Stimulated activated CD4-positive, alpha-beta T cell treated with anti-CD3 and anti-CD28 coated beads, Interleukin-4, amount 100 ng/mL, for 48 hours (primary cell): Measurements from ENCODE around the gene TRAPPC8.
"Not testable (repeated sequence)": the region's sequence is repeated elsewhere in the genome, so short reads cannot be mapped to it uniquely, and the experiment has no call there.

ENCODE experiments used
- DNase-seq, 2 donors: peaks; one replicate each; pipeline ENCODE4 v3.0.0-alpha.2; 2020; ENCODE audit warnings: low read depth in 2 of 2

TRAPPC8 gene

GRCh38 chr18:31943878-31944816 is 1.2 kb upstream of the TRAPPC8 start:
- no peak for DNase-seq

GRCh38 chr18:31942291-31942998 is 483 bp downstream of the TRAPPC8 start:
- DNase-seq = peak in 1 of 2 donors; percentile 11

DNA sequence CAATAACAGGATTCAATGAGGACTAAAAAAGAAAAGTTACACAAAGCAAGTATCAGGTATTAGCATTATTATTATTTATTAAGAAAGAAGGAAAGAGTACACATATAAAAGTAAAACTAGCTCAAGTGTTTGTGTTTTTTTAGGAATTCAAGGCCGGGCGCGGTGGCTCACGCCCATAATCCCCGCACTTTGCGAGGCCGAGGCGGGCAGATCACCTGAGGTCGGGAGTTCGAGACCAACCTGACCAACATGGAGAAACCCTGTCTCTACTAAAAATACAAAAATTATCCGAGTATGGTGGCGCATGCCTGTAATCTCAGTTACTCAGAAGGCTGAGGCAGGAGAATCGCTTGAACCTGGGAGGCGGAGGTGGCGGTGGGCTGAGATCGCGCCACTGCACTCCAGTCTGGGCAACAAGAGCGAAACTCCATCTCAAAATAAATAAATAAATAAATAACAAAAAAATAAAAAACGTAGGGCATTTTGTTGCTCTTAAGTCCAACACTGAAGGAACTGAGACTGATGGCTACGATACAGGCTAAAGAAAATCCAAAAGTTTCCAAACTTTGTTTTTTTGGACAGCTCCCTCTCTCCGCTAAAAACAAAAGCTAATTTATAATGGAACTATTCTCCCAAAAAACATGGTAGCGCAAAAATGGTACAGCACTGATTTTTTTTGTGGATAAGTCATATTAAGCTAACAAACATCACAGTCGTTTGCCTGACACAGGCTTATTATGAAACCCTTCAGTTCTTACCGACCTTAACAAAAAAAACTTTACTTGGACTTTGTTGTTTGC is 1.7 kb downstream of the TRAPPC8 start:
- DNase-seq = no peak

GRCh38 chr18:31934773-31935172 is 8.2 kb downstream of the TRAPPC8 start:
- DNase-seq = not testable (repeated sequence)

GRCh38 chr18:31931886-31932240 is 11.1 kb downstream of the TRAPPC8 start:
- DNase-seq = no peak

- DNase-seq = no peak
Measured at GRCh38 chr18:31931163-31931885, 11.6 kb downstream of the TRAPPC8 start.

DNA sequence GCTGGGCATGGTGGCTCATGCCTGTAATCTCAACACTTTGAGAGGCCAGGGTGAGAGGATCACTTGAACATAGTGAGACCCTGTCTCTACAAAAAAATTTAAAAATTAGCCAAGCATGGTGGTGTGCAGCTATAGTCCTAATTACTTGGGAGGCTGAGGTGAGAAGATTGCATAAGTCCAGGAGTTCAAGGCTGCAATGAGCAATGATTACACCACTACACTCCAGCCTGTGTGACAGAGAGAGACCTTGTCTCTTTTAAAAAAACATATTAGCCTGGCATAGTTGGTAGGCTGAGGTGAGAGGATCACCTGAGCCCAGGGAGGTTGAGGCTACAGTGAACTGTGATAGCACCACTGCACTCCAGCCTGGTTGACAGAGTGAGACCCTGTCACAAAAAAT is 13.7 kb downstream of the TRAPPC8 start:
- DNase-seq = no peak

DNA sequence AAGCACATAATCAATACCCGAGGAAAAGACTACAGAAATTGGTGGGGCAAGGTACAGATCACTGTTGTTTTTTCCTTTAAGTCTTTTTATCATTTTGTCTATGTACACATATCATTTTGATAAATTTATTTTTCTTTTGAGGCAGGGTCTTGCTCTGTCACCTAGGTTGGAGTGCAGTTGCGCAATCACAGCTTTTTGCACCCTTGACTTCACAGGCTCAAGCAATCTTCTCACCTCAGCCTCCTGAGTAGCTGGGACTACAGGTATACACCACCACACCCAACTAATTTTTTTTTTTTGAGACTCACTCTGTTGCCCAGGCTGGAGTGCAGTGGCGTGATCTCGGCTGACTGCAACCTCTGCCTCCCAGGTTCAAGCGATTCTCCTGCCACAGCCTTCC is 15.9 kb downstream of the TRAPPC8 start:
- DNase-seq = not testable (repeated sequence)

GRCh38 chr18:31920277-31920676 is 22.7 kb downstream of the TRAPPC8 start:
- no peak for DNase-seq

- DNase-seq = not testable (repeated sequence)
Measured at GRCh38 chr18:31919366-31919765, 23.6 kb downstream of the TRAPPC8 start.

- DNase-seq = no peak
Measured at GRCh38 chr18:31918733-31919132, 24.2 kb downstream of the TRAPPC8 start.

- no peak for DNase-seq
Measured at GRCh38 chr18:31901063-31901462, 41.9 kb downstream of the TRAPPC8 start.

GRCh38 chr18:31899771-31900170 is 43.2 kb downstream of the TRAPPC8 start:
- DNase-seq = not testable (repeated sequence)

GRCh38 chr18:31892936-31893335 is 50.0 kb downstream of the TRAPPC8 start:
- DNase-seq = no peak

GRCh38 chr18:31891566-31891965 is 51.4 kb downstream of the TRAPPC8 start:
- no peak for DNase-seq

- DNase-seq = no peak
Measured at GRCh38 chr18:31884020-31884419, 58.9 kb downstream of the TRAPPC8 start.

DNA sequence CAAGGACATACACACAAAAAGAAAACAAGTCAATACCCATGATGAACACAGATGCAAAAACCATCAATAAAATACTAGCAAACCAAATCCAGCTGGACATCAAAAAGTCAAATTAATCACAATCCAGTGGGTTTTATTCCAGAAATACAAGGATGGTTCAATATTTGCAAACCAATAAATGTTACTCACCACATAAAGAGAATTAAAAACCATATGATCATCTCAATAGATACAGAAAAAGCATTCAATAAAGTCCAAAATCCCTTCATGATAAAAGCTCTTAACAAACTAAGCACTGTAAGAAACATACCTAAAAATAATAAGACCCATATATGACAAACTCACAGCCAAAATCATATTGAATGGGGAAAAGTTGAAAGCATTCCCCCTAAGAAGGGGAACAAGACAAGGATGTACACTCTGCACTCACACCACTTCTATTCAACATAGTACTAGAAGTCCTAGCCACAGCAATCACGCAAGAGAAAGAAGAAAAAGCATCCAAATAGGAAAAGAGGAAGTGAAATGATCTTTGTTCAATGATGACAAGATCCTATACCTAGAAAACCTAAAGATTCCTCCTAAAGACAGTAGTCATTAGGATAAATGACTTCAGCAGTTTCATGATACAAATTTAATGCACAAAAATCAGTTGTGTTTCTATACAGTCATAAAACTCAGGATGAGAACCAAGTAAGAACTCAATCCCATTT is 62.6 kb downstream of the TRAPPC8 start:
- DNase-seq = no peak

DNA sequence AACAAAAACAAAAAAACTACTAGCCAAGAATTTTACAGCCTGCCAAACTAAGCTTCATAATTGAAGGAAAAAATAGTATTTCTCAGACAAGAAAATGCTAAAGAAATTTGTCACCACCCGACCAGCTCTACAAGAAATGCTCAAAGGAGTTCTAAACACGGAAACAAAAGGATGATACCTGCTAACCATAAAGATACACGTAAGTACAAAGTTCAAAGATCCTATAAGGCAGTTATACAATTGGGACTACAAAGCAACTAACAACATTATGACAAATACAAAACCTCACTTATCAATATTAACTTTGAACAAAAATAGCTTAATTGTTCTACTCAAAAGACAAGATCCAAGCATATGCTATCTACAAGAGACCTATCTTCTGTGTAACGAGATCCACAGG is 64.6 kb downstream of the TRAPPC8 start:
- DNase-seq = no peak

GRCh38 chr18:31877900-31878299 is 65.0 kb downstream of the TRAPPC8 start:
- DNase-seq = no peak

DNA sequence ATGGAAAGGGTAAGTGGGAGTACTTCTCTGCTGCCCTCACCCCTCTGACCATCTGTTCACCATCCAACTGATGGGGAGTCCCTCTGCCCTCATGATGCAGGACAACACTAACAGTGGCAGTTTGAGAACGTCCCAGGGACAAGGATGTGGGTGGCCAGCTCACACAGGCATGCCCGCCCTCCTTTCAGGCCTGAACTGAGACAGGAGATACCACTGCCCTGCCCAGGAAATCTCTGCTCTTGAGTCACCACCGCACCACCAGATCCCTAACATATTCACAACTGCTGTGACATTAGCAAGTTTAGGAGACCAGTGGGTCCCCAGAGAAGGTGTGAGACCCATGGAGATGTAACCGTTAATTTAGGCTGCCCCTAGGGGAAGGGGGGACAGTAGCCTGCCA is 66.2 kb downstream of the TRAPPC8 start:
- no peak for DNase-seq

- no peak for DNase-seq
Measured at GRCh38 chr18:31875301-31875700, 67.6 kb downstream of the TRAPPC8 start.
